Bronchial epithelial cell (primary cell): Measurements from ENCODE around the gene RASL10A. TPM values are rescaled to one million over a fixed set of nuclear protein-coding genes. Genes with fewer than 3 reads are reported as not detected.

ENCODE experiments used
- DNase-seq: peaks from one replicate; pipeline ENCODE4 v3.0.0-alpha.2; 2010; ENCODE audit warnings: low read depth
- FAIRE-seq: peaks from 2 replicates; lab custom pipeline; 2011; peaks lifted over from hg19 to GRCh38; lab: Jason Lieb, UNC
- H3K27me3 ChIP-seq: 2 replicates; pipeline ENCODE4 v1.5.1; 2011; ENCODE audit warnings: low read length; ENCODE audit not compliant: control insufficient read depth, insufficient read depth
- H3K36me3 ChIP-seq: 2 replicates; pipeline ENCODE4 v1.5.1; 2011; ENCODE audit warnings: low read length; ENCODE audit not compliant: control insufficient read depth, insufficient read depth
- H3K4me3 ChIP-seq: 2 replicates; pipeline ENCODE4 v1.5.1; 2011; ENCODE audit warnings: mild to moderate bottlenecking, low read depth, low read length, control low read depth
- total RNA-seq: library from RNA; depleted of rRNA; stranded (reverse); fragments of >200 nt; gene quantifications from 2 replicates; pipeline ENCODE4 v1.2.1, GENCODE V29; 2014
- TF ChIP-seq, protein P1 (sequence below): IDR thresholded peaks from 2 replicates; pipeline ENCODE4 v1.5.1; 2011; ENCODE audit warnings: mild to moderate bottlenecking, moderate library complexity, low read length, control low read depth, inconsistent platforms; ENCODE audit not compliant: insufficient read depth, severe bottlenecking

Gene RASL10A
- total RNA-seq, 1 donor from 2014 or later, result not detected

DNA sequence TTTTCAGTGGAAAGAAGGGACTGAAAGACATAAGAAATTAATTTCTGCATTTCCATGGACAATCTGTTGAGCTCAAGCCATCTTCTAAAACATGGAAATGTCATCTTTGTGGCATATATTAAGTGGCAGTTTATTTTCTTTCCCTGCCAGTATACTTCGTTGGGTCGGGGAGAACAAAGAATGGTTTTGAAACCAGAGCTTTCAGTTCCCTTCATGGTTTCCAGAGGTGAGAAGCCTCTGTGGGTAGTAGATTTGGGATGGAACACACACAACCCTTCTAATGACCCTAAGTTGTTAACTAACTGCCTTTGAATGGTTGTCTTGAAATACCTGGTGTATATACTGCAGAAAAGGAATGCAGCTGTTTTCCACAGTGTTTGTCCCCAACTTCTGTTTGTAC lies 26.7 kb downstream of the RASL10A start:
- no peak overlapping the region for H3K4me3 ChIP-seq
- FAIRE-seq (no peak), DNase-seq (no peak)
- TF ChIP-seq, protein P1, sequence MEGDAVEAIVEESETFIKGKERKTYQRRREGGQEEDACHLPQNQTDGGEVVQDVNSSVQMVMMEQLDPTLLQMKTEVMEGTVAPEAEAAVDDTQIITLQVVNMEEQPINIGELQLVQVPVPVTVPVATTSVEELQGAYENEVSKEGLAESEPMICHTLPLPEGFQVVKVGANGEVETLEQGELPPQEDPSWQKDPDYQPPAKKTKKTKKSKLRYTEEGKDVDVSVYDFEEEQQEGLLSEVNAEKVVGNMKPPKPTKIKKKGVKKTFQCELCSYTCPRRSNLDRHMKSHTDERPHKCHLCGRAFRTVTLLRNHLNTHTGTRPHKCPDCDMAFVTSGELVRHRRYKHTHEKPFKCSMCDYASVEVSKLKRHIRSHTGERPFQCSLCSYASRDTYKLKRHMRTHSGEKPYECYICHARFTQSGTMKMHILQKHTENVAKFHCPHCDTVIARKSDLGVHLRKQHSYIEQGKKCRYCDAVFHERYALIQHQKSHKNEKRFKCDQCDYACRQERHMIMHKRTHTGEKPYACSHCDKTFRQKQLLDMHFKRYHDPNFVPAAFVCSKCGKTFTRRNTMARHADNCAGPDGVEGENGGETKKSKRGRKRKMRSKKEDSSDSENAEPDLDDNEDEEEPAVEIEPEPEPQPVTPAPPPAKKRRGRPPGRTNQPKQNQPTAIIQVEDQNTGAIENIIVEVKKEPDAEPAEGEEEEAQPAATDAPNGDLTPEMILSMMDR, result no peak
- peaks cover 31% of the 10 kb centered on the region for H3K36me3 ChIP-seq
- no peaks in the 10 kb centered on the region for H3K27me3 ChIP-seq

DNA sequence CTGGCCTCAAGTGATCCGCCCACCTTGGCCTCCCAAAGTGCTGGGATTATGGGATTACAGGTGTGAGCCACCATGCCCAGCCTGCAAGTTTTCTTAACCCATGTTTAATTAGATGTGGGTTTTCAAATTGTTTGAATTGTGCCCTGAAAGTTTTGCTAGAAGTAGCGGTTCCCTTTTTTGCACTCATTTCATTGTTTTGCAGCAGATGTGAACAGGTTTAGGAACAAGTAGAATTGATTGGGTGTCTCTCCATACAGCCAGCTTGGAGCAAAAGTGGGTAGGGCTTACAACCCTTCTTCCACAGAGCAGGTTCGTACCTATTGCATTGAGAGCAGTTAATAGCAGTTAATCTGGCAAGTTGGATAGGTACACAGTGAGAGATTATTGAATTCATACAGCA lies 31.3 kb downstream of the RASL10A start:
- Histone ChIP-seq H3K36me3 (peaks cover 29% of the 10 kb centered on the region), H3K4me3 (no peak overlapping the region), H3K27me3 (no peaks in the 10 kb centered on the region)
- no peak for DNase-seq
- no peak for FAIRE-seq
- TF ChIP-seq, protein P1, result no peak

DNA sequence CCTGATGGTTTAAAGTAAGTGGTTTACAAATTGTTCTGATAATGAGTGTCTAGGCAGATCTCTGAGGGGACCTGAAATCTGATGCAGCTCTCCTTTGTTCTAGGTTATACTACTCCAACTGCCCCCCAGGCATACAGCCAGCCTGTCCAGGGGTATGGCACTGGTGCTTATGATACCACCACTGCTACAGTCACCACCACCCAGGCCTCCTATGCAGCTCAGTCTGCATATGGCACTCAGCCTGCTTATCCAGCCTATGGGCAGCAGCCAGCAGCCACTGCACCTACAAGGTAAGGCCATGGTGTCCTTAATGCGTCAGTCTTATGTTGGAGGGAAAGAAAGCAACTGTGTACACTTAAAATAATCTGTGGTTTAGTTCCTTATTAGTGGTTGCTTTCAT lies 37.6 kb downstream of the RASL10A start:
- no peak overlapping the region for H3K4me3 ChIP-seq
- TF ChIP-seq, protein P1, result no peak
- peaks cover 20% of the 10 kb centered on the region for H3K36me3 ChIP-seq
- H3K27me3 ChIP-seq, result no peaks in the 10 kb centered on the region
- no peak for FAIRE-seq
- no peak for DNase-seq

DNA sequence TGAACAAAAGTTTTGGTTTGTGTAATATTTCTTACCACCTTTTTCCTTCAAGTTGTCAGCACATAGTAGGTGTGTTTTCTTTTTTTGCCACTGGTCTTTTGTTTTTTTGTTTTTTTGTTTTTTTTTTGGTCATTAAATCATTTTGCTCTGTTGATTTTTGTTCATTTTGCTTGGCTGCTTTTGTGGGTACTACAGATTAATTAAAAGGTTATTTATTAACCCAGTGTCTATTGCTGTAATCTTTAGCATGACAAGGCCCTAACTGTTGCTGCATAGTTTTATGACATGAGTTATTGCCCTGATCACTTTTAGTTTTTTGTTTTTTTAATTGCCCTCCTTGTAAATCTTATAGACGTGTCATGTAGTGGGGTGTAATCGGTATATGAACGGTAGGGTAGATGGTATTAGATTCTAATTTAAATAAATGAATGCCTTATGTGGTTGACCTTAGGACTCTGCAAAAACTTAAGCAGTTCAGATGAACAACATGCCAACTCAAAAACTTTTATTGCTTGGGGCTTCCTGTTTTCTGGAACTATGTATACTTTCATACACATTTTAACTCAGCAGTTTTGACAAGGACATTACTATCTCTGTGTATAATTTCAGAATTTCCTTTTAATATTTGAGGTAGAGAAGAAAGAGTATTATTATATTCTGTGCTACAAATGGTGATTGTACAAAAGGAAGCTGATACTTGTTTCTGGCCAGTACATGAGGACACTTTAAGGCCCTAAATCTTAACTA lies 39.5 kb downstream of the RASL10A start:
- Histone ChIP-seq H3K36me3 (peaks cover 17% of the 10 kb centered on the region), H3K27me3 (no peaks in the 10 kb centered on the region), H3K4me3 (no peak overlapping the region)
- TF ChIP-seq, protein P1, result no peak
- DNase-seq, result no peak
- no peak for FAIRE-seq

DNA sequence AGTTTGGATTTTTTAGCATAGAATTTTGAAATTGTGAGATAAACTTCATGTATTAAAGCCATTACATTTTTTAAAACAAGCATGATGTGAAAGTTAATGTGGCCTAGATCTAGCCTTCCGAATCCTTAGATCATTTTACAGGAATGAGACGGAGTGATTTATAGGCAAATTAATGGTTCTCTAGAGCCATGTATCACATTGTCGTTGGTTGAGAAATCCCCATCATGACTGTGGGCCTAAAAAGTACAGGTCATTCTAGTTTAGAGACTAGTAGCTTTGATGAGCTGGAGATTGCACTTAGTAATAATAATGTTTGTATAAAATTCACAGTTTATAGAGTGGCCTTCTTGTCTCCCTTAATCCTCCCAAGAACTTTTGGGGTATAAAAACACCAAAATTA lies 40.3 kb downstream of the RASL10A start:
- TF ChIP-seq, protein P1, result no peak
- H3K27me3 ChIP-seq, result no peaks in the 10 kb centered on the region
- FAIRE-seq (no peak), DNase-seq (no peak)
- H3K36me3 ChIP-seq, result peaks cover 16% of the 10 kb centered on the region
- H3K4me3 ChIP-seq, result no peak overlapping the region

DNA sequence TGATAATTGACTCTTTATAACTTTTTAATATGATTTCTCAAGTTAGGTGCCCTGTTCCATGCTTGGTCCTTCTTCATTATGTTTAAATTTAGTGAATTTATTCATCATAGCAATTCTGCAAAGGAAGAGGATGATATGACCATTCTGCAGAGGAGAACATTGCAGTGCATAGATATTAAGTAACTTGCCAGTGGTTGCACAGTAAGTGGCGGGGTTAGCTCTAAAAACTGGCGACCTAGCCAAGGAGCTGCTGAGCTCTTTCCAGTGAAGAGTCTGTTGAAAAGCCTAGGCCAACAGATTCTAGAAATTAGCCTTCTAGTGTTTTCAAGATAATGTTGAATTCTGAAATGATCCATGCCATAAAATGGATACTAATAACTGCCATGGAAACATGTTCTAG lies 42.9 kb downstream of the RASL10A start:
- H3K4me3 ChIP-seq, result no peak overlapping the region
- no peaks in the 10 kb centered on the region for H3K27me3 ChIP-seq
- peaks cover 13% of the 10 kb centered on the region for H3K36me3 ChIP-seq
- TF ChIP-seq, protein P1, result no peak
- FAIRE-seq, result no peak
- no peak for DNase-seq
